Brain pericyte (primary cell): ENCODE results near the gene GCC1.
"Not testable (repeated sequence)": the region's sequence is repeated elsewhere in the genome, so short reads cannot be mapped to it uniquely, and the experiment has no call there.

Source experiments
- DNase-seq: peaks from one replicate; pipeline ENCODE4 v3.0.0-alpha.2; 2012; ENCODE audit warnings: low read depth, low spot score

GCC1 gene

GRCh38 chr7:127588697-127589482 lies 3.5 kb upstream of the GCC1 start:
- DNase-seq, result no peak

GRCh38 chr7:127588019-127588696 lies 2.8 kb upstream of the GCC1 start, which contains the start of gene ARF5:
Gene ARF5 (plus strand): TSS chr7:127588411. CDS start chr7:127588499, 88 bp downstream.
- no peak for DNase-seq

GRCh38 chr7:127587663-127588018 lies 2.2 kb upstream of the GCC1 start:
- DNase-seq, result no peak

- no peak for DNase-seq
These were observed 950 bp upstream of the GCC1 start for GRCh38 chr7:127586346-127586745.

- no peak for DNase-seq
These were observed 750 bp downstream of the GCC1 start for GRCh38 chr7:127584648-127585043.

GRCh38 chr7:127582361-127582760 lies 3.0 kb downstream of the GCC1 start:
- peak; percentile 38 for DNase-seq

- no peak for DNase-seq
These were observed 3.7 kb downstream of the GCC1 start for GRCh38 chr7:127581716-127582115.

GRCh38 chr7:127580612-127581011 lies 4.8 kb downstream of the GCC1 start:
- no peak for DNase-seq

- DNase-seq, result no peak
These were observed 6.6 kb downstream of the GCC1 start for GRCh38 chr7:127578711-127579275.

GRCh38 chr7:127578036-127578684 lies 7.2 kb downstream of the GCC1 start:
- no peak for DNase-seq

- DNase-seq, result no peak
These were observed 13.5 kb downstream of the GCC1 start for GRCh38 chr7:127571741-127572505.

GRCh38 chr7:127568034-127568433 lies 17.4 kb downstream of the GCC1 start:
- not testable (repeated sequence) for DNase-seq

- DNase-seq, result no peak
These were observed 19.2 kb downstream of the GCC1 start for GRCh38 chr7:127566242-127566641.

GRCh38 chr7:127557803-127558202 lies 27.6 kb downstream of the GCC1 start:
- DNase-seq, result no peak

- DNase-seq, result no peak
These were observed 29.0 kb downstream of the GCC1 start for GRCh38 chr7:127556404-127556803.

- DNase-seq, result no peak
These were observed 33.5 kb downstream of the GCC1 start for GRCh38 chr7:127551941-127552340.

GRCh38 chr7:127550247-127550646 lies 35.1 kb downstream of the GCC1 start:
- no peak for DNase-seq

- no peak for DNase-seq
These were observed 39.1 kb downstream of the GCC1 start for GRCh38 chr7:127546313-127546712.

GRCh38 chr7:127541548-127541947 lies 43.8 kb downstream of the GCC1 start:
- no peak for DNase-seq

GRCh38 chr7:127540461-127540860 lies 44.9 kb downstream of the GCC1 start:
- DNase-seq, result not testable (repeated sequence)

- no peak for DNase-seq
These were observed 46.3 kb downstream of the GCC1 start for GRCh38 chr7:127539116-127539515.

- no peak for DNase-seq
These were observed 48.7 kb downstream of the GCC1 start for GRCh38 chr7:127536741-127537140.
